H1 (cell line): Measurements from ENCODE around the gene MLYCD. TPM values are rescaled to one million over a fixed set of nuclear protein-coding genes. Genes with fewer than 3 reads are reported as not detected.

Experiments used
- CTCF ChIA-PET: fragments of 300-600 bp; sonication (Branson Sonifier 250); formaldehyde crosslinking; loops from one replicate; lab custom pipeline; 2021; ENCODE audit not compliant: partially characterized antibody; lab: Charles Lee
- POLR2A ChIA-PET: fragments of 300-600 bp; sonication (Branson Sonifier 250); formaldehyde crosslinking; loops from one replicate; lab custom pipeline; 2021; ENCODE audit warnings: inconsistent platforms; ENCODE audit not compliant: partially characterized antibody; lab: Charles Lee
- DNase-seq, 2 experiments: peaks; one replicate each; pipeline versions ENCODE4 v3.0.0 to v3.0.0-alpha.2; 2010 to 2022; ENCODE audit warnings: low spot score in 2 of 2, low read depth in 1 of 2, mixed read lengths in 1 of 2
- FAIRE-seq: peaks from 2 replicates; lab custom pipeline; 2011; peaks lifted over from hg19 to GRCh38; lab: Jason Lieb, UNC
- H2AFZ ChIP-seq: 2 replicates; pipeline ENCODE4 v1.8.1; 2012; ENCODE audit warnings: low read length, inconsistent platforms
- H2AK5ac ChIP-seq: 2 replicates; pipeline ENCODE4 v1.6.1; 2013; ENCODE audit warnings: low read depth, low read length
- H2BK120ac ChIP-seq: replicated peaks from 2 replicates; pipeline ENCODE3; 2013; ENCODE audit warnings: low read depth, low read length, inconsistent platforms
- H2BK12ac ChIP-seq: 2 replicates; pipeline ENCODE4 v1.6.1; 2013; ENCODE audit warnings: low read depth, low read length
- H2BK15ac ChIP-seq: 2 replicates; pipeline ENCODE4 v1.6.1; 2013; ENCODE audit warnings: low read length
- H2BK20ac ChIP-seq: 2 replicates; pipeline ENCODE4 v1.6.1; 2013; ENCODE audit warnings: low read length
- H2BK5ac ChIP-seq: 2 replicates; pipeline ENCODE4 v1.6.1; 2013; ENCODE audit warnings: low read depth, low read length
- H3K14ac ChIP-seq: 2 replicates; pipeline ENCODE4 v1.6.1; 2013; ENCODE audit warnings: inconsistent platforms; ENCODE audit not compliant: insufficient read length
- H3K18ac ChIP-seq: 2 replicates; pipeline ENCODE4 v1.6.1; 2013; ENCODE audit warnings: low read length; ENCODE audit errors: extremely low read depth
- H3K23ac ChIP-seq: 2 replicates; pipeline ENCODE4 v1.6.1; 2013; ENCODE audit warnings: inconsistent platforms; ENCODE audit not compliant: insufficient read length
- H3K23me2 ChIP-seq: 2 replicates; pipeline ENCODE4 v1.6.1; 2013; ENCODE audit warnings: low read depth, low read length
- H3K27ac ChIP-seq: 2 replicates; pipeline ENCODE4 v1.6.1; 2011; ENCODE audit warnings: low read depth, low read length, inconsistent platforms
- H3K27me3 ChIP-seq, 4 experiments: replicated peaks in 1 of 4; 1 replicate in 1 of 4; 2 replicates in 3 of 4; pipeline versions ENCODE4 v1.6.1 to v1.8.1; 2011 to 2013; ENCODE audit warnings: low read length in 3 of 4, mild to moderate bottlenecking in 3 of 4, inconsistent platforms in 2 of 4, mixed read lengths in 2 of 4, moderate library complexity in 1 of 4; ENCODE audit not compliant: control insufficient read depth in 3 of 4, insufficient read depth in 3 of 4; ENCODE audit errors: extremely low read depth in 1 of 4
- H3K36me3 ChIP-seq, 4 experiments: 2 replicates each; pipeline versions ENCODE4 v1.6.1 to v1.8.1; 2011 to 2013; ENCODE audit warnings: mild to moderate bottlenecking in 4 of 4, low read length in 3 of 4, moderate library complexity in 2 of 4, control low read depth in 1 of 4, inconsistent platforms in 1 of 4; ENCODE audit not compliant: insufficient read depth in 4 of 4, control insufficient read depth in 2 of 4
- H3K4ac ChIP-seq: replicated peaks from 2 replicates; pipeline ENCODE3; 2013; ENCODE audit warnings: low read length, low read depth, mixed read lengths, inconsistent platforms; ENCODE audit not compliant: insufficient read length
- H3K4me1 ChIP-seq, 4 experiments: replicated peaks in 1 of 4; 1 replicate in 1 of 4; 2 replicates in 3 of 4; pipeline versions ENCODE4 v1.6.1 to v1.8.1; 2011 to 2013; ENCODE audit warnings: low read length in 3 of 4, inconsistent platforms in 2 of 4, mixed read lengths in 1 of 4; ENCODE audit not compliant: insufficient read depth in 4 of 4, control insufficient read depth in 3 of 4
- H3K4me2 ChIP-seq, 2 experiments: 2 replicates each; pipeline versions ENCODE4 v1.6.1 to v1.8.1; 2011 to 2013; ENCODE audit warnings: low read depth in 2 of 2, low read length in 2 of 2, control low read depth in 1 of 2, inconsistent platforms in 1 of 2, mild to moderate bottlenecking in 1 of 2; ENCODE audit not compliant: insufficient read depth in 1 of 2
- H3K4me3 ChIP-seq, 4 experiments: fragments of 200-600, 300-600 bp in 1 of 4; sonication (generic), shearing (Covaris generic), sonication (Bioruptor Twin) in 1 of 4; 2 replicates each; pipeline versions ENCODE4 v1.5.1 to v1.8.1; 2011 to 2016; ENCODE audit warnings: low read length in 4 of 4, low read depth in 3 of 4, control low read depth in 2 of 4, inconsistent platforms in 2 of 4, mild to moderate bottlenecking in 2 of 4, mixed read lengths in 1 of 4, moderate library complexity in 1 of 4; ENCODE audit not compliant: insufficient read depth in 2 of 4; ENCODE audit errors: extremely low read depth in 1 of 4
- H3K56ac ChIP-seq: replicated peaks from 2 replicates; pipeline ENCODE3; 2013; ENCODE audit warnings: low read depth, mild to moderate bottlenecking, mixed read lengths, low read length, inconsistent platforms; ENCODE audit not compliant: insufficient read length
- H3K79me1 ChIP-seq: 2 replicates; pipeline ENCODE4 v1.6.1; 2013; ENCODE audit warnings: low read depth, low read length, control low read depth
- H3K79me2 ChIP-seq, 2 experiments: 2 replicates each; pipeline versions ENCODE4 v1.6.1 to v1.8.1; 2012 to 2013; ENCODE audit warnings: low read length in 2 of 2, mild to moderate bottlenecking in 2 of 2, inconsistent platforms in 1 of 2; ENCODE audit not compliant: insufficient read depth in 2 of 2, control insufficient read depth in 1 of 2
- H3K9ac ChIP-seq, 4 experiments: replicated peaks in 1 of 4; 1 replicate in 1 of 4; 2 replicates in 3 of 4; pipeline versions ENCODE4 v1.6.1 to v1.8.1; 2011 to 2013; ENCODE audit warnings: low read depth in 3 of 4, low read length in 3 of 4, control low read depth in 2 of 4, mild to moderate bottlenecking in 2 of 4, moderate library complexity in 2 of 4, inconsistent platforms in 1 of 4; ENCODE audit errors: extremely low read depth in 1 of 4
- H3K9me3 ChIP-seq, 2 experiments: 2 replicates each; pipeline versions ENCODE4 v1.6.1 to v1.8.1; 2012 to 2013; ENCODE audit warnings: mild to moderate bottlenecking in 2 of 2, moderate library complexity in 2 of 2, control low read depth in 1 of 2, inconsistent platforms in 1 of 2, low read depth in 1 of 2, low read length in 1 of 2, mixed read lengths in 1 of 2; ENCODE audit not compliant: insufficient read depth in 2 of 2
- H4K20me1 ChIP-seq, 2 experiments: replicated peaks in 1 of 2; 2 replicates each; pipeline versions ENCODE3 to v1.8.1; 2011 to 2013; ENCODE audit warnings: inconsistent platforms in 2 of 2, low read length in 2 of 2, mild to moderate bottlenecking in 1 of 2; ENCODE audit not compliant: insufficient read depth in 2 of 2, control insufficient read depth in 1 of 2
- H4K5ac ChIP-seq: 2 replicates; pipeline ENCODE4 v1.6.1; 2013; ENCODE audit warnings: low read length, low read depth, mixed read lengths, inconsistent platforms; ENCODE audit not compliant: insufficient read length
- H4K8ac ChIP-seq: 2 replicates; pipeline ENCODE4 v1.8.0; 2013; ENCODE audit warnings: mild to moderate bottlenecking, moderate library complexity, low read length, inconsistent platforms; ENCODE audit not compliant: insufficient read depth; ENCODE audit errors: extremely low read depth
- H4K91ac ChIP-seq: replicated peaks from 2 replicates; pipeline ENCODE3; 2013; ENCODE audit warnings: low read length, mixed read lengths, inconsistent platforms; ENCODE audit not compliant: insufficient read length
- BCL11A ChIP-seq, 2 experiments: IDR thresholded peaks; one replicate each; pipeline ENCODE4 v1.6.1; 2011; ENCODE audit warnings: low read depth in 2 of 2, low read length in 2 of 2, mild to moderate bottlenecking in 2 of 2
- CHD1 ChIP-seq: IDR thresholded peaks from 2 replicates; pipeline ENCODE4 v1.6.1; 2012; ENCODE audit warnings: low read depth, low read length, improper control_type of control experiment
- E2F6 ChIP-seq: IDR thresholded peaks from 2 replicates; pipeline ENCODE4 v1.6.1; 2012; ENCODE audit warnings: inconsistent platforms
- KDM1A ChIP-seq: fragments of 200-600, 300-600 bp; sonication (generic); IDR thresholded peaks from 2 replicates; pipeline ENCODE4 v1.7.1; 2016; ENCODE audit warnings: mild to moderate bottlenecking, low read length, borderline replicate concordance
- TAF7 ChIP-seq: optimal IDR thresholded peaks from 2 replicates; pipeline ENCODE3; 2011; ENCODE audit warnings: low read depth, mild to moderate bottlenecking, inconsistent platforms, low read length, moderate library complexity, borderline replicate concordance
- TCF12 ChIP-seq: IDR thresholded peaks from 2 replicates; pipeline ENCODE4 v1.6.1; 2011; ENCODE audit warnings: low read depth, mild to moderate bottlenecking, low read length
- WGBS, 2 experiments: shearing (Covaris generic) in 1 of 2; methylation state at CpG; one replicate each; pipeline versions ENCODE4 v1.1.6 to v1.1.7; 2013 to 2015; ENCODE audit warnings: low lambda C conversion rate in 2 of 2, mixed read lengths in 2 of 2, inconsistent platforms in 1 of 2, low coverage in 1 of 2, missing lambda C conversion rate in 1 of 2; ENCODE audit not compliant: insufficient replicate concordance in 2 of 2, insufficient coverage in 1 of 2, insufficient read length in 1 of 2; ENCODE audit errors: extremely low coverage in 1 of 2, missing lambda C conversion rate in 1 of 2; 5-methylcytosine and 5-hydroxymethylcytosine counted together
- polyA plus RNA-seq, 7 experiments: library from polyadenylated mRNA; depleted of rRNA in 3 of 7; stranded (reverse) in 5 of 7; unstranded in 2 of 7; fragments of >200 nt in 5 of 7; fragments of 200-250 nt in 2 of 7; gene quantifications; 1 replicate in 5 of 7; 2 replicates in 1 of 7; 4 replicates in 1 of 7; pipeline versions ENCODE4 v1.2.1 to v1.2.3, GENCODE V29; 2011 to 2013; ENCODE audit warnings: missing spikeins in 2 of 7, mixed read lengths in 2 of 7
- total RNA-seq: library from RNA; stranded (reverse); fragmentation: NEBNext Ultra II Directional; extraction: Animal tissue kit (Norgen Biotek cat#: 25700); gene quantifications from 2 replicates; pipeline ENCODE4 v1.2.1, GENCODE V29; 2021

MLYCD gene
- total and polyA plus RNA-seq, 2 of the 8 experiments (the other 6 are each of a cell fraction or from before 2014, with no cell fraction given) = 3.7 to 7.0 TPM

- no peak overlapping the region for H3K4ac ChIP-seq
- no peak overlapping the region for H2AK5ac ChIP-seq
- H3K23me2 ChIP-seq = peaks cover 11% of the 10 kb centered on the region; the same call in 1 of the 2 replicates
- no peak overlapping the region for H3K23ac ChIP-seq
- H3K79me1 ChIP-seq = no peaks in the 10 kb centered on the region
- no peak overlapping the region for H3K14ac ChIP-seq
- no peak overlapping the region for H2BK15ac ChIP-seq
- TF ChIP-seq KDM1A (no peak), TCF12 (no peak), TAF7 (no peak), E2F6 (no peak), CHD1 (no peak), BCL11A (IDR thresholded peaks at IDR 0.05; ENCODE audit: low read depth in 2 of 2, low read length in 2 of 2) (no peak)
- TF ChIP-seq, all 59 proteins: peak for 0
- Histone ChIP-seq H3K9ac (no peak overlapping the region), H3K9me3 (no peaks in the 10 kb centered on the region), H3K4me3 (peak overlapping the region in 2 of 4 experiments; percentile 52 to 62; a peak in 4 of 8 replicates), H4K20me1 (peaks cover 0 to 3% of the 10 kb centered on the region in 2 experiments), H2BK5ac (no peak overlapping the region), H3K4me2 (peak overlapping the region; percentile 76 to 79; a peak in 3 of 4 replicates), H3K56ac (no peak overlapping the region), H2BK12ac (no peak overlapping the region), H2BK120ac (no peak overlapping the region), H3K36me3 (no peaks in the 10 kb centered on the region), H4K5ac (no peak overlapping the region), H4K91ac (no peak overlapping the region), H3K4me1 (peaks cover 0 to 11% (median 8%) of the 10 kb centered on the region in 4 experiments; a peak in 6 of 7 replicates), H3K18ac (no peak overlapping the region), H3K79me2 (no peaks in the 10 kb centered on the region), H2AFZ (no peak overlapping the region), H2BK20ac (no peak overlapping the region), H4K8ac (0 out of 2 replicates have a peak overlapping the region, but pooled peaks have one; percentile 15), H3K27me3 (peaks cover 0 to 13% (median 9%) of the 10 kb centered on the region in 4 experiments; a peak in 6 of 7 replicates), H3K27ac (no peak overlapping the region)
- no peak for FAIRE-seq
- WGBS, 2 experiments = no CpG with 5 or more reads among the region's 87 CpGs
- CTCF ChIA-PET = no interaction called here
- POLR2A ChIA-PET = no interaction called here
- DNase-seq = no peak
These were observed 69.5 kb downstream of the MLYCD start for GRCh38 chr16:83968306-83968851.
